ENCODE data around the gene TGFA.

DNA sequence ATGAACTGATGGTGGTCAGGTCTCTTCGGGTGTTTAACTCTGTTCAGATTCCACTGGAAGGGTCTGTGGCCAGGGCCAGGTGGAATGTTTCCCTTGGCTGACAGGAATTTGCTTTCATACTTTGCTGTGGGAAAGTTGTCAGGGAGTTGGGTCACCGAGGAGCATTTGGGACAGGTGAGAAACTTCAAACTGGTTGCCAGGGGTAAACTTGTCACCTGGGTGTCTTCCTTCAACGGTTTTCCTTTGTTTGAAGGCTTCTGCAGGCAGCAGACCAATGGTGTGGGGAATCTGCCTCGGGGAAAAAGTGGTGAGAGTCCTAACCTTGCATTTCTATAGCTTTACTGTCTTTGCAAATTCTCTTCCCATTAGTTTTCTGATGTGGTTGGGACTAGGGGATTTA lies 92.2 kb downstream of the TGFA start:
- TF ChIP-seq ZBTB43 (CRISPR knock-in tag; IDR thresholded peaks at IDR 0.05) (no peak), CTCF (IDR thresholded peaks at IDR 0.05) (no peak), ZNF121 (CRISPR knock-in tag; IDR thresholded peaks at IDR 0.05) (no peak), FOXJ3 (CRISPR knock-in tag; IDR thresholded peaks at IDR 0.05; ENCODE audit: borderline replicate concordance) (no peak)

Measured in WTC11 (cell line).